AG20443 (cell line): ENCODE results near the gene CDH6.

Experiments
- DNase-seq: peaks from one replicate; pipeline ENCODE4 v3.0.0; 2012; ENCODE audit warnings: low spot score, mixed read lengths

The CDH6 gene

DNA sequence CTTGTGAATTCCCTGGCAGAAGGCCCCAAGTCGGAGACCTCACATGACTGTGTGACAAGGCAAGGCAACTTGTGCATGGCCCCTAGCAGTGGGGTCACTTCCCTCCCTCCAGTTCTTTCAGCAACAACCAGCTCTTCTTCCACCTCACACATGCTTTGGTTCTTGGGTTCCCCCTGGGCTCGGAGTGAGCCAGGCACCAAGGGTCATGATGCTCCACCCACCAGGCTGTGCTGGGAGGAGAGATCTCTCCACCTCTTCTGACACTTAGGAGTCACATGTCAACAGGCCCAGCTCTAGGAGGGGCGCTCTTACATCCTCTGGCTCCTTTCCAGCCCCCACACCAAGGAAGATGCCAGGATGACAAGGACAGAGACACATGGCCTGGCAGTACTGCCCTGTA, 56.7 kb downstream of the CDH6 start:
- DNase-seq, result no peak

DNA sequence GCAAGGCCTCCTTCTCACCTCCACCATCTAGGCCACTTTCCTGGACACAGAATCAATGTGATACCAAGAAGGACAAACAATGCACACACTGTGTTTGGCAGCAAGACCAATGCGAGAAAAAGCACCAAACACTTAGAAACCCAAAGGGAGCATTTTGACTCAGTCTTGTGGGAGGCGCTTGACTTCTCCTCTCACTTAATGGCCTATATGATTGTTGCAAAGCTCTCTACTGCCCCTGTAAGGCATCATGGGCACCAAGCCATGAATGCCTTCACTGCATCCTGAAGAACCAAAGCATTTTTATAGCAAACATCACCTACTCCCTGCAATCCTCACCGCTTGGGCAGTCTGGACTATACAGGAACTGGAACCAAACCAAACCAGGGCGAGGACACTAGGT, 57.5 kb downstream of the CDH6 start:
- DNase-seq, result no peak

DNA sequence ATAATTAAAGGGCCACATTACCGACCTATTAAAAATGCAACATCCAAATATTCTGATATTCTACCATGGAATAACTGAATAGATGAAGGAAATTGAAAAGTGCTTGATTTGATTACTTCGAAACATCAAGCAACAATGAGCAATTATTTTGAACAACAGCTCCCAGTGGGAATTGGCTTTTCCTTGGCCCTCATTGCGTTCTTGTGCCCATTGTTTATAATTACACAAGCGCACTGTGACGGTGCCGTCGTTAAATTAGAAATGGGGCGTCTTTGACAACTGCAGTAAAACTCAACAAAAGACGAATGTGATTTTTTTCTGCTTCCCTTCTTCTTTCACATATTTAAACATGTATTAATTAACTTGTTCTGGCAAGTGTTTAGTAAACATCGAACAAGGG, 61.6 kb downstream of the CDH6 start:
- DNase-seq, result no peak

DNA sequence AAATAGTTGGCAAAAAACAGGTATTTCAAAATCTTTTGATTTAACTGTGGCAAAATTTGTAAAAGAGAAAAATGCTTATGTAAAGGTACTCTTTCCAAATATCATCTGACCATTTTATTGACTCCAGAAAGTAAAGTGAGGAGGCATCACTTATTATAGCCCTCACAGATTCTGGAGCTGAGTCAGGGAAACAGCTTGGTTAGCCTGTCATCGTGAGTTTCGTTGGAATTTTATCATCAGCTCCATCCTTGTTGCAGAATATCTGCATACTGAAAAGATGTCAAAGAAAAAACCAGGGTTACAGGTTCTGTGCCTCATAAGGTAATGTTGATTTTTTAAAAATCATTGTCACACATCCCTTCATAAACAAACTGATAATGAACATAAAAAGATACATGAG, 74.8 kb downstream of the CDH6 start:
- DNase-seq, result no peak

DNA sequence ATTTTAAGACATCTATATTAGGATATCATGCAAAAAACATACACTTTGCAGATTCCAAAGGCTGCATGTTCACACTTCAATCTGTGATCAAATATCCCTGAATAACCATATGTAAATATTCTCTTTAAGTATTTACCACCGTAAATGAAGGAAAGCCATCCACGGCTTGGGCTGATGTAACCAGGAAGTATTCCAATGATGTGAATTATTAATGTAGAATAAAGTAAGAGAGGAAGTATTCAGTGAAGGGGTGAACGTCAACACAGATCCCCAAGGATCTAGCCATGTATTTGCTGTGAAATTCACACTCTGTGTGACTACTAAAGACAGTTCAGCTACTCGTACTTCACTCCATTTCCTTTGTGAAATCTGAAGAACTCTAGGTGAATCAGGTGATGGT, 75.2 kb downstream of the CDH6 start:
- DNase-seq, result no peak

DNA sequence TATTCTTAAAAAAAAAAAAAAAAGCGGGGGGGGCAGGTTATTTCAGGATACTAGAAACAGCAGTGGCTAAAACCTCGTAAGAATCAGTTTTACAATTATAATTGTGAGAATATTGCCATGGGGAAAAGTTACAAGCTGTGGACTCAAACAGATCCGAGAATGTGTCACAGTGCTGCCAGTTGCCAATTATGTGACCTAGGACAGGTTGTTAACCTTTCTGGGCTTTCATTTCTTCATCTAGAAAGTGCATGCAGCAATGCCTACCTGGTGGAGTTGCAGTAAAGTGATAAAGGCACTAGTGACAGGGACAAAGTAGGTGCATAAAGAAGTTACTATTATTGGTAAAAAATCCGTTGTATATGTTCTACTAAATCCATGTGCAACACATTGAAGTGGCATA, 75.8 kb downstream of the CDH6 start:
- DNase-seq, result no peak

DNA sequence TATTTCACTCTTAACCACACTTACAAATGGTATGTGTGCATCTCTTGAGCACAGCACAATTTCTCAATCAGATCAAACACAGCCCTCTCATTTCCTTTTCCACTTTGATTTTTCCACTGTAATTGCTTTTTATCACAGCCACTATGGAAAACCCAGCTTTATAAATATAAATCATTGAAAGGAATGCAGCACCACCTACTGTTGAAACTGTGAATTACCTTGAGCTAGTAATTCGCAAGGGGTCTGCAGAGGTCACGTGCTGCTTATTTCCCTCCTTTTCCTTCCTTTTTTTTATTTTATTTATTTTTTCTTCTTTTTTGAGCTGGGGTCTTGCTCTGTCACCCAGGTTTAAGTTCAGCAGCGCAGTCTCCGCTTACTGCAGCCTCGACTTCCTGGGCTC, 76.9 kb downstream of the CDH6 start:
- DNase-seq, result no peak

DNA sequence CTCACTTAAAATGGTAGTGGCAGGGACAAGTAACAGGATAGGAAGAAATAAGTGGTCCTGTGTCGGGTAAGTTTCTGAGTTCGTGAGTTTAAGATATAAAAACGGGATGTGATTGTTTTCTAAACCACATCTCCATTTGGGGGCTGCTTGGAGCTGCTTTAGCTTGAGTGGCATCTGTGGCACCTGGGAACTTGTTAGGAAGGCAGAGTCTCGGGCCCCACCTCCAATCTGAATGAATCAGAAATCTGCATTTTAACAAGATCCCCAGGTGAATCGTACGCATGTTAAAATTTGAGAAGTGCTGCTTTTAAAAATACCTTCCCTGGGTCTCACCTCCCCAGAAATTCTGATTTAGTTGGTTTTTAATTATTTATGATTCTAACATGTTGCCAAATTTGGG, 78.1 kb downstream of the CDH6 start:
- no peak for DNase-seq

DNA sequence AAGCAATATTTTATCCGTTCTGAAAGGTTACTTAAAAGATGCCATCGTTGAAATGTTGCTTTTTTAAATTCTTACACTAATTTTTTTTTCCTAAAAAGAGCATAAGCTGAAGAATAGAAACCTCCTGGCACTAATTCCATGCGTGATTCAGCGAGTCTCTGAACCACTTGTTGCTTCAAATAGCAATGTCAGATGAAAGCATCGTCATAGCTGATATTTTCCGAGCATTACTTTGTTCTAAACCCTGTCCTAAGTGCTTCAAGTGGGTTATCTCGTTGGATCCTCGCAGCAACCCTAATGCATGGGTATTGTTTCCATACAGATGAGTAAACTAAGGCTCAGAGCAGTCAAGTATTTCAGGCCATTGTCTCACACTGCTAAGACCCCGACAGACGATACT, 79.7 kb downstream of the CDH6 start:
- no peak for DNase-seq

DNA sequence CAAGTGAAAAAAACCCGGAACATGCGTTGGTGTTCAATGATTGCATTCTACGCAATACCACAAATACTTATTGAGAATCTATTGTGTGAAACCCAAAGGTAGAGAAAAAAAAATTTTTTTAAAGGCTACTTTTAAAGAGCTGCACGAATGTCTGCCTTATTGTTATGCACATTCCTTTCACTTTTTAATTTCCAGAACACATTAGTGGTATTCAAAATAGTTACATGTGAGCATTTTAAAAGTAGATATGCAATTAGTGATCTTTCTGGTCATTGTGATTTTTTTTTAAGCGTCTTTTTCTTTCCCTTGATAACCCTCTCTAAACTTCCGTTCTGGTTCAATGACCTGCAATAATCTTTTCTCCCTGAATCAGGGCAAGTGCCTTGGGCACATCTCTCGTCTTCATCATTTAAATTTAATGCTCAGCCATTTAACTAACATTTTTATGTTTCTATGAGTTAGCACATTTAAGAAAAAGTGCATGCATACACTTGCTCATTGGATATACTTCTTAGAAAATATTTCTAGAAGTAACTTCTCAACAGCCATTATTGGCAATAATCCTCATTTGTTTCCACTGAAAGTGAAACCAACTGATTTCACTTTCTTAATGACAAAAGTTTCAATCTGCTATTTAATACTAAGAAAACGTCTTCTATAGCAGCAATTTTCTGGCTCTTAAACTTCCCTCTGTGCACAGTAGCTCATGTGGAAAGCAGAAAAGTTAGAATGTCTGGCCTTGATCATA, 80.3 kb downstream of the CDH6 start:
- no peak for DNase-seq

DNA sequence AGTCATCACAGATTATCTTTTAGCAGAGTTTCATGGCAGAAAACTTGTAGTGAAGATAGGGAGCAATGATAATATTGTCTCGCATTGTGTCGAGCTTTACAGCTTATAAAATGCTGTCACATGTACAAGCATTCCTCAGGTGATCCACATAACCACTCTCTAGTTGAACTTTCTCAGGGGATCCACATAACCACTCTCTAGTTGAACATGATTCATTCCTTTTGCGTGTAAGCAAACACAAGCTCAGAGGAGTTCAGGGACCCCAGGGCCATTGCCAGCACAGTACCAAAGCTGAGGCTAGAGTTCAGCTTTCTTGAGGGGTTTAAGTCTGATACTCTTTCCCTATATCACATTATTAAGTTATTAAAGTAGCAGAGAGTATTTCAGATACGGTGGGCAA, 86.7 kb downstream of the CDH6 start:
- no peak for DNase-seq

DNA sequence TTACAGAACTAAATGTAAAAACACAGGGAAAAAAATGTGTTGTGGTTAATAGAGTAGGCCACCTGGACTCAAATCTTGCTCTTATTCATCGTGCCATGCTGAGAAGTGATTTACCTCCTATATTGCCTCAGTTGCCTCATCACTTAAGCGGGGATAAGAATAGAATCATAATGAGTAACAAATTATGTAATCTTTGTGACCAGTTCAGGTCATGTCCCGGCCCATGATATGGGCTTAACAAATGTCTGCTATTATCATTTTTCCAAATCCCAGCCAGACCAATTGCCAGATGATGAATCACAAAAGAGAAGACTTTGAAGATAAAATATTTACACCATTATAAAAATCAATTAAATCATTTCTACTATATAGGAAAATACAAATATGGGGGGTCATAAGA, 89.8 kb downstream of the CDH6 start:
- no peak for DNase-seq

DNA sequence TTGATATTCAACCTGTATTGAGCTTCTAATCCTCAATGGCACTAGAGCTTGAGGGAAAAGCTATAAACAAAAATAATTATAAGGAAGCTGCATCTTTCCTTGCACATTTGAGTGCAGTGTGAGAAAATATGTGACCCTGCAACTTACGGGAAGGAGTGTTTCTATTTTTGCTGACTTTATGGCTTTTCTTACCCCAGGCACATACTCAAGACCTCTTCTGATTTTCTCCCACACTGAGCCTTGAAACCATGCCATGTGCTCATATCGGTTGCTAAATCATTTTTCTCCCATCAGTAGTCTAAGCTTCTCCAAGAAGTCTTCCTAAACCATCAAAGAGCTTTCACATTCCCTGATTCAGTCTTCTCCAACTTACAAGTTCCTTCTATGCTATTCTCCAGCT, 91.5 kb downstream of the CDH6 start:
- no peak for DNase-seq

DNA sequence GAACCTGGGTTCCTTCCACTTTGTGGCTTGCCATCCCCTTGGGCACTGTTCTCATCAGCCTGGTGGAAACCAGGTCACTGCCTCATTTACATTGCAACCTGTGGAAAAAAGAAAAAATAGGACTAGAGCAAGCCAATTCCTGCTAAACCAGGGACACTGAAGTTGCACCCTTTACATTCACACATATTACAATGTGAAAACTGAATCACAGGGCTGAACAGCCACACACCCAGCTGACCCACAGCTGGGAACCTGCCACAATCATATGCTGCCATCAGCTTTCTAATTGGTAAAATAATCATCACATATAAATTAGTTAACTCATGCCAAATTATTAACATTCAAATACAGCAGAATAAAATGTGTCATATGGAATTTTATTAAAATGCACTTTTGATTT, 94.5 kb downstream of the CDH6 start:
- DNase-seq, result no peak

DNA sequence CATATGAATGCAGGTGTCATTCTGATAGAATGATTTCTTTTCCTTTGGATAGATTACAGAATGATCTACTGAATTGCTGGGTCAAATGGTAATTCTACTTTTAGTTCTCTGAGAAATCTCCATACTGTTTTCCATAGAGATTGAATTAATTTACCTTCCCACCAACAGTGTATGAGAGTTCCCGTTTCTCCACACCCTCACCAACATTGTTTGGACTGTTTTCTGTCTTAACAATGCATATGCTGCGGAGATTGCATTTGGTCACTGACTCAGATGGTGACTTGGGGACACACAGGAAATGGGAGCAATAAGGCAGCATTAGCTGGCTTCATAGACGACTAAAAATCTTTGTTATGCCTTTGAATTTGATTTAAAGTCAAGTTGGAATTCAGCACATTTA, 95.9 kb downstream of the CDH6 start:
- DNase-seq, result no peak

DNA sequence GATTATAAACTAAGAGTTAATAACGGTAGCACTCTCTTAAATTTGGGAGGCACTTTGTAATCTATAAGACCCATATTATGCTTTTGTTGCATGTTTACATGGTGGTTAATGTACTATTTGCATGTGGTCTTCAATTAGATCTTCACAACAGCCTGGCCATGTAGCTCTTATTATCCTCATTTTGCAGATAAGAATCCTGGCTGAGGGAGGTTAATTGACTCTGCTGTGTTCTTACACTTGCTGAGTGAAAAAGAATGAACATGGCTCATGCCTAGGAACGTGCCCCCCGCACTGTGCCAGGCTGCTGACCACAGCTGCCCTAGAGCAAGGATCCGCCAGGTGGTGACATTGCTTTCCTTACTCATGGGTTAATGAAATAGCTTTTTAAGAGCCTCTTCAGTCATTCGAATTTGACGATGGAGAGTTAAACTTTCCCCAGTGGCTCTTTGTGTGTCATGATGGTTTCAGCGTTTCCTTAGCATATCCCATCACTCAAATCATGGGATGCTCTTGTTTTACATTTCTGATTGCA, 97.9 kb downstream of the CDH6 start:
- no peak for DNase-seq

DNA sequence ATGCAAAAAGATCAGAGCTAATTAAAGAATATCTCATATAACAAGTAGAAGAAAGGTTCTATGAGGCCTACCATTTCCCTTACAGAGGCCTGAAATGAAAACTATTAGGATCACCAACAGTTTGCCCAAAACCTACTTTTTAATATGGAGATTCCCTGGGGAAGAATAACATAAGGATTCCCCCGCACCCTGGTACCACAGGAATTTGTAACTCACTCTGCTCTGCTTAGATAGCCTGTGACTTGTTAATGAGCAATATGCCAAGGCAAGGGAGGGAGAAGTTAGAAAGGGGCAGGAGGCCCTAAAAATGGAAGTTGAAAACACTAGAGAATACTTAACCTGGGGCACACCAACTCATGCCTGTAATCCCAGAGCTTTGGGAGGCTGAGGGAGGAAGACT, 107.0 kb downstream of the CDH6 start:
- DNase-seq, result no peak

DNA sequence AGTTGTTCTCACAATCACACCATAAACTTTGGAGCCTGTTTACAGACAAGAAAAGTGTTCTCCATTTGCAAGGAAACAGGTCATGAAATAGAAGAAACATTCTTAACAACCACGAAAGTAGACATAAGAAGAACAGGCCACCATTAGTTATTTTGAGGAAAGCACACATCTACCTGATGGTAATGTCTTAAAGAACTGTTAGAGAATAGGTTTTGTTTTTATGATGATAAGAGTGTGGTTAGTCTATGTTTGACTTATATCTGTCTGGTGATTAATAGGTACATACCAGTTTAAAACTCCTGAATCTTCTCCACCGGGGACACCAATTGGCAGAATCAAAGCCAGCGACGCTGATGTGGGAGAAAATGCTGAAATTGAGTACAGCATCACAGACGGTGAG, 108.3 kb downstream of the CDH6 start:
- no peak for DNase-seq

DNA sequence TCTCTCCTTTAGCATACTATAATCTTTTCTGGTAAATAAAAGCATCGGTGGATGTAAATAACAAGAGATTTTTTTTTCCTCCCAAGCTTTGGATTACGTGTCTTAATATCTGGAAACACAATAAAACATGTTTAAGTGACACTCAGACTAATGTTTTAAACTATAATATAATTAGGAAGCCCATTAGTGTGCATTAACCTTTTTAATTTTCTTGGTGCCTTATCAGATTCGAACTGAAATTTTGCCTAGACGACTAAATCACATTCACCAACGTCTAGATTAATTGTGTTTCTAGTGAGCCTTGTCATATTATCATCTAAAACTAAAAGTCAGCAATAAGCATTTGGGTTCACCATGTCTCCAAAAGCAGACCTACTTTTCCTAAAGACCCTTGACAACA, 110.2 kb downstream of the CDH6 start:
- no peak for DNase-seq

DNA sequence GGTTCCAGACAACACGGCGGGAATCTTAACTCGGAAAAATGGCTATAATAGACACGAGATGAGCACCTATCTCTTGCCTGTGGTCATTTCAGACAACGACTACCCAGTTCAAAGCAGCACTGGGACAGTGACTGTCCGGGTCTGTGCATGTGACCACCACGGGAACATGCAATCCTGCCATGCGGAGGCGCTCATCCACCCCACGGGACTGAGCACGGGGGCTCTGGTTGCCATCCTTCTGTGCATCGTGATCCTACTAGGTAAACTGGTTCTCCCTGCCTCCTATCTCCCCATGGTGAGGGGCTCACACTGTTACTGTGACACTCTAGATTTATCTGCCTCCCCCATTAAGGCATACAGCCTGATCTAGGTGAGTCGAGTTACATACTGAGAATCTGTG, 124.2 kb downstream of the CDH6 start:
- DNase-seq, result no peak

DNA sequence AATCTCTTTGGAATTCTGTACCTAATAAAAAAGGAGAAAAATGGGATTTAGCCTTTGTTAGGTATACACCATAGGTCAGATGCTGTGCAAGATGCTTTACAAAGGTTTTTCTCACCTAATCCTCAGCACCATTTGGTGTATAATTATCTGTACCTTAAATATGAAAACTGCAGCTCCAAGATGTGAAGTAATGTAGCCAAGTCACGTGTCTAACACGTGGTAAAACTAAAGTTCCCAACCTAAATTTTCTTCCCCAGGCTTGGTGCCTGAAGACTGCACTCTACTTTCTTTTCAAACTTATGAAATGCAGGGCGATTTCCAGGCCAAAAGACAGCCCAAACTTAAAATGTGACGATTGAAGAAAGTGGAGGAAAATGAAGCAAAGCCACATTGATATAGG, 125.8 kb downstream of the CDH6 start:
- no peak for DNase-seq

DNA sequence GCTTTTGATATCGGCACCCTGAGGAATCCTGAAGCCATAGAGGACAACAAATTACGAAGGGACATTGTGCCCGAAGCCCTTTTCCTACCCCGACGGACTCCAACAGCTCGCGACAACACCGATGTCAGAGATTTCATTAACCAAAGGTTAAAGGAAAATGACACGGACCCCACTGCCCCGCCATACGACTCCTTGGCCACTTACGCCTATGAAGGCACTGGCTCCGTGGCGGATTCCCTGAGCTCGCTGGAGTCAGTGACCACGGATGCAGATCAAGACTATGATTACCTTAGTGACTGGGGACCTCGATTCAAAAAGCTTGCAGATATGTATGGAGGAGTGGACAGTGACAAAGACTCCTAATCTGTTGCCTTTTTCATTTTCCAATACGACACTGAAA, 129.5 kb downstream of the CDH6 start:
- no peak for DNase-seq

DNA sequence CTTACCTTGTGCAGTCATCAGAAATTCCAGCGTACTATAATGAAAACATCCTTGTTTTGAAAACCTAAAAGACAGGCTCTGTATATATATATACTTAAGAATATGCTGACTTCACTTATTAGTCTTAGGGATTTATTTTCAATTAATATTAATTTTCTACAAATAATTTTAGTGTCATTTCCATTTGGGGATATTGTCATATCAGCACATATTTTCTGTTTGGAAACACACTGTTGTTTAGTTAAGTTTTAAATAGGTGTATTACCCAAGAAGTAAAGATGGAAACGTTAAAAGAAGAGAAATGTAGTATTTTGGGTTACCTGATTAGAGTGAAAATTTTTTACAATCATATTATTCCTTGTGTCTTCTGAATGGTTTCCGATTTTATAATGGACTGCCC, 131.4 kb downstream of the CDH6 start:
- no peak for DNase-seq

DNA sequence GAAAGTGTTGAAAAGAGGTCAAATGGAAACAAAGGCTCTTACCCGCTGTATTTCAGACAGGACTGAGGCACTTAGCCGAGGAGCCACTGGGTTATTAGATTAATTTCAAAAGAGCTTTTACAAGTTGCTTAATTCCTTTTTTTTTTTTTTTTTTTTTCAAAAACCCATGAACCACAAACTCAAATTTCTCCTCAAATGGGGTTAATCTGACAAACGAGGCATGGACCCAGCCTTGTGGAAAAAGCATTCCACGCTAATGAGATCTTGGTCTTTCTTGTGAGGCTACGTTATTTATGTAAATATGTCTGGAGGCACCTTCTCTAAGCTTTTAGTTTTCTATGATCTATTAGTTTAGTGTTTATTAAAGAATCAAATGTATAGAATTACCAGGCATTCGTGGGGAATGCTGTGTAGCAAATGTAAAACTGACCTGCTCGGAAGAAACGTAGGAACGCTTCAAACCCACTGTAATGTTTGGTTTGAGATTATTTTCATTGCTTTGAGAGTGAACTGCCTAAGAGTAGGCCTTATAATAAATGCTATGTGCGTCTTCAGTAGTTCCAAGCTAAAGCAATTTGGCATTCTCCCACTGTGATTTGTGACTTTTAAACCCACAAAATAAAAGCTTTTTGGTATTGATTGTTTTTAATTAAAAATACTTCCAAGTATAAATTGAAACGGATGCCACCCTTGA, 134.7 kb downstream of the CDH6 start:
- no peak for DNase-seq
